ENCODE results near the gene PRKACB.

The PRKACB gene

GRCh38 chr1:84162295-84162694 lies 18.2 kb downstream of the PRKACB start:
- no peak for DNase-seq
- Histone ChIP-seq H3K27ac (ENCODE audit: low read length) (no peak overlapping the region), H3K4me1 (ENCODE audit: low read length) (peaks cover 11% of the 10 kb centered on the region), H3K9me2 (replicated peaks; ENCODE audit: insufficient read depth, low read length) (no peaks in the 10 kb centered on the region), H3K79me2 (ENCODE audit: low read length) (peaks cover 31% of the 10 kb centered on the region), H3K36me3 (replicated peaks; ENCODE audit: insufficient read depth, low read length) (no peaks in the 10 kb centered on the region), H3K9ac (ENCODE audit: low read length) (no peak overlapping the region), H4K20me1 (ENCODE audit: insufficient read depth, low read length) (no peaks in the 10 kb centered on the region), H3K4me3 (ENCODE audit: low read length) (no peak overlapping the region), H3K27me3 (replicated peaks; ENCODE audit: insufficient read depth, low read length) (no peaks in the 10 kb centered on the region), H3K9me3 (replicated peaks; ENCODE audit: insufficient read depth, low read length) (no peaks in the 10 kb centered on the region), H3F3A (ENCODE audit: insufficient read depth, low read length) (no peaks in the 10 kb centered on the region), H3K4me2 (ENCODE audit: low read depth, low read length) (no peak overlapping the region), H2AFZ (ENCODE audit: low read length) (no peak overlapping the region)
- TF ChIP-seq EZH2phosphoT487 (IDR thresholded peaks at IDR 0.05; ENCODE audit: low read length) (no peak), CTCF (IDR thresholded peaks at IDR 0.05; ENCODE audit: low read length) (no peak), EZH2 (optimal IDR thresholded peaks at IDR 0.05; ENCODE audit: low read depth, low read length) (no peak)

GRCh38 chr1:84163123-84163931 lies 19.3 kb downstream of the PRKACB start:
- Histone ChIP-seq H3K4me2 (ENCODE audit: low read depth, low read length) (no peak overlapping the region), H3K27me3 (replicated peaks; ENCODE audit: insufficient read depth, low read length) (no peaks in the 10 kb centered on the region), H3K9me3 (replicated peaks; ENCODE audit: insufficient read depth, low read length) (no peaks in the 10 kb centered on the region), H3K4me3 (ENCODE audit: low read length) (no peak overlapping the region), H3K36me3 (replicated peaks; ENCODE audit: insufficient read depth, low read length) (no peaks in the 10 kb centered on the region), H2AFZ (ENCODE audit: low read length) (no peak overlapping the region), H4K20me1 (ENCODE audit: insufficient read depth, low read length) (no peaks in the 10 kb centered on the region), H3K79me2 (ENCODE audit: low read length) (peaks cover 31% of the 10 kb centered on the region), H3K27ac (ENCODE audit: low read length) (no peak overlapping the region), H3K4me1 (ENCODE audit: low read length) (peaks cover 11% of the 10 kb centered on the region), H3K9me2 (replicated peaks; ENCODE audit: insufficient read depth, low read length) (no peaks in the 10 kb centered on the region), H3F3A (ENCODE audit: insufficient read depth, low read length) (no peaks in the 10 kb centered on the region), H3K9ac (ENCODE audit: low read length) (no peak overlapping the region)
- no peak for TF ChIP-seq EZH2 (optimal IDR thresholded peaks at IDR 0.05; ENCODE audit: low read depth, low read length)
- no peak for TF ChIP-seq CTCF (IDR thresholded peaks at IDR 0.05; ENCODE audit: low read length)
- no peak for TF ChIP-seq EZH2phosphoT487 (IDR thresholded peaks at IDR 0.05; ENCODE audit: low read length)
- no peak for DNase-seq

GRCh38 chr1:84164161-84164560 lies 20.1 kb downstream of the PRKACB start:
- H4K20me1 ChIP-seq (ENCODE audit: insufficient read depth, low read length) = no peaks in the 10 kb centered on the region
- TF ChIP-seq EZH2 (optimal IDR thresholded peaks at IDR 0.05; ENCODE audit: low read depth, low read length) (no peak), EZH2phosphoT487 (IDR thresholded peaks at IDR 0.05; ENCODE audit: low read length) (no peak), CTCF (IDR thresholded peaks at IDR 0.05; ENCODE audit: low read length) (no peak)
- H3K9me2 ChIP-seq (replicated peaks; ENCODE audit: insufficient read depth, low read length) = no peaks in the 10 kb centered on the region
- H3K4me2 ChIP-seq (ENCODE audit: low read depth, low read length) = no peak overlapping the region
- no peak overlapping the region for H3K9ac ChIP-seq (ENCODE audit: low read length)
- H3K9me3 ChIP-seq (replicated peaks; ENCODE audit: insufficient read depth, low read length) = no peaks in the 10 kb centered on the region
- no peak for DNase-seq
- no peak overlapping the region for H2AFZ ChIP-seq (ENCODE audit: low read length)
- H3K36me3 ChIP-seq (replicated peaks; ENCODE audit: insufficient read depth, low read length) = no peaks in the 10 kb centered on the region
- no peak overlapping the region for H3K27ac ChIP-seq (ENCODE audit: low read length)
- H3K4me1 ChIP-seq (ENCODE audit: low read length) = peaks cover 11% of the 10 kb centered on the region
- peaks cover 31% of the 10 kb centered on the region for H3K79me2 ChIP-seq (ENCODE audit: low read length)
- no peak overlapping the region for H3K4me3 ChIP-seq (ENCODE audit: low read length)
- H3F3A ChIP-seq (ENCODE audit: insufficient read depth, low read length) = no peaks in the 10 kb centered on the region
- no peaks in the 10 kb centered on the region for H3K27me3 ChIP-seq (replicated peaks; ENCODE audit: insufficient read depth, low read length)
